HEK293 (cell line): Measurements from ENCODE around the gene C1orf74.

Source experiments
- CTCF ChIA-PET: fragments of 350-600 bp; formaldehyde crosslinking; extraction: SDS; loops from one replicate; lab custom pipeline; 2021; ENCODE audit warnings: antibody characterized with exemption; lab: Yijun Ruan, JAX
- POLR2A ChIA-PET: fragments of 300-600 bp; formaldehyde crosslinking; extraction: SDS; loops from one replicate; lab custom pipeline; 2020; ENCODE audit warnings: antibody characterized with exemption, inconsistent platforms; lab: Yijun Ruan, JAX
- H3K27ac ChIP-seq: fragments of 200-500 bp; sonication (Bioruptor generic); 2 replicates; pipeline ENCODE4 v1.5.1; 2014; ENCODE audit warnings: low read depth, low read length, control low read depth, inconsistent platforms; ENCODE audit errors: extremely low read depth
- H3K36me3 ChIP-seq, 2 experiments: fragments of 200-500 bp in 1 of 2; sonication (Bioruptor generic) in 1 of 2; 1 replicate in 1 of 2; 2 replicates in 1 of 2; pipeline ENCODE4 v1.5.1; 2014 to 2017; ENCODE audit warnings: inconsistent platforms in 2 of 2, low read length in 2 of 2; ENCODE audit not compliant: control insufficient read depth in 2 of 2, insufficient read depth in 1 of 2
- H3K4me1 ChIP-seq: fragments of 200-500 bp; sonication (Bioruptor generic); 2 replicates; pipeline ENCODE4 v1.5.1; 2014; ENCODE audit warnings: mild to moderate bottlenecking, low read length, inconsistent platforms; ENCODE audit not compliant: control insufficient read depth, insufficient read depth
- H3K4me3 ChIP-seq: 2 replicates; pipeline ENCODE4 v1.5.1; 2011; ENCODE audit warnings: low read depth, mild to moderate bottlenecking, control low read depth, low read length, moderate library complexity
- H3K9me3 ChIP-seq: fragments of 200-500 bp; sonication (Bioruptor generic); 2 replicates; pipeline ENCODE4 v1.5.1; 2014; ENCODE audit warnings: low read depth, low read length, inconsistent platforms; ENCODE audit not compliant: control insufficient read depth, insufficient read depth
- HOXD13 ChIP-seq: sonication (generic); formaldehyde crosslinking; IDR thresholded peaks from 2 replicates; pipeline ENCODE4 v1.8.0; 2022; ENCODE audit warnings: missing genetic modification reagents, borderline replicate concordance
- PRDM1 ChIP-seq: fragments of 450-650 bp; formaldehyde crosslinking; IDR thresholded peaks from 2 replicates; pipeline ENCODE4; 2016; ENCODE audit warnings: missing biosample characterization, missing genetic modification characterization
- SCRT1 ChIP-seq: fragments of 450-650 bp; formaldehyde crosslinking; IDR thresholded peaks from 2 replicates; pipeline ENCODE4 v1.5.1; 2016; ENCODE audit warnings: missing biosample characterization, missing genetic modification characterization, borderline replicate concordance
- ZEB2 ChIP-seq: fragments of 450-650 bp; formaldehyde crosslinking; IDR thresholded peaks from 2 replicates; pipeline ENCODE4 v1.5.1; 2016; ENCODE audit warnings: missing biosample characterization, missing genetic modification characterization
- ZFP41 ChIP-seq: fragments of 450-650 bp; formaldehyde crosslinking; IDR thresholded peaks from 2 replicates; pipeline ENCODE4 v1.5.1; 2016; ENCODE audit warnings: missing biosample characterization, missing genetic modification characterization, borderline replicate concordance
- ZNF114 ChIP-seq: fragments of 450-650 bp; formaldehyde crosslinking; IDR thresholded peaks from 2 replicates; pipeline ENCODE4 v1.5.0; 2017; ENCODE audit warnings: missing biosample characterization, missing genetic modification characterization
- ZNF239 ChIP-seq: fragments of 450-650 bp; formaldehyde crosslinking; IDR thresholded peaks from 2 replicates; pipeline ENCODE4 v1.5.1; 2016; ENCODE audit warnings: missing biosample characterization, missing genetic modification characterization
- ZNF366 ChIP-seq: fragments of 450-650 bp; formaldehyde crosslinking; conservative IDR thresholded peaks from 2 replicates; pipeline ENCODE4 v1.5.1; 2016; ENCODE audit warnings: missing biosample characterization, missing genetic modification characterization
- ZNF510 ChIP-seq: fragments of 450-650 bp; formaldehyde crosslinking; IDR thresholded peaks from 2 replicates; pipeline ENCODE4 v1.5.1; 2018; ENCODE audit warnings: mild to moderate bottlenecking, missing genetic modification characterization, missing biosample characterization; ENCODE audit not compliant: insufficient replicate concordance
- ZNF544 ChIP-seq: fragments of 450-650 bp; formaldehyde crosslinking; IDR thresholded peaks from 2 replicates; pipeline ENCODE4 v1.5.0; 2017; ENCODE audit warnings: missing biosample characterization, missing genetic modification characterization
- ZNF624 ChIP-seq: fragments of 450-650 bp; formaldehyde crosslinking; IDR thresholded peaks from 2 replicates; pipeline ENCODE4 v1.5.1; 2017; ENCODE audit warnings: missing biosample characterization, missing genetic modification characterization
- TF ChIP-seq, protein P1 (sequence below): fragments of 450-650 bp; formaldehyde crosslinking; IDR thresholded peaks from 2 replicates; pipeline ENCODE4 v1.5.1; 2016; ENCODE audit warnings: missing biosample characterization, missing genetic modification characterization
- TF ChIP-seq, protein P2 (sequence below): fragments of 450-650 bp; formaldehyde crosslinking; IDR thresholded peaks from 2 replicates; pipeline ENCODE4 v1.5.1; 2016; ENCODE audit warnings: missing biosample characterization, missing genetic modification characterization
- TF ChIP-seq, protein P3 (sequence below): fragments of 450-650 bp; formaldehyde crosslinking; IDR thresholded peaks from 2 replicates; pipeline ENCODE4 v1.5.1; 2016; ENCODE audit warnings: missing biosample characterization, missing genetic modification characterization

Gene C1orf74

DNA sequence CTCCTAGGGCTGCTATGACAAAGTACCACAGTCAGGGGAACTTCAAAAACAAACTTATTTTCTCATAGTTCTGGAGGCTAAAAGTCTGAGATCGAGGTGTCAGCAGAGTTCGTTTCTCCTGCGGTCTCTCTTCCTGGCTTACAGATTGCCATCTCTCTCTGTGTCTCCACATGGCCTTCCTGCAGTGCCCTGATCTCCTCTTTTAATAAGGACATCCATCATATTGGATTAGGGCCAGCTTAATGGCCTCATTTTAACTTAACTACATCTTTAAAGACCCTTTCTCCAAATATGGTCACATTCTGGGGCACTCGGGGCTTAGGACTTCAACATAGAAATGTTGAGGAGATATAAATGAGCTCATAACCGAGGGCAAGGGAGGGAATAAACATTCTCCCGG, 12.2 kb downstream of the C1orf74 start:
- POLR2A ChIA-PET = no interaction called here
- Histone ChIP-seq H3K4me3 (no peak overlapping the region), H3K36me3 (no peaks in the 10 kb centered on the region), H3K4me1 (no peaks in the 10 kb centered on the region), H3K9me3 (no peaks in the 10 kb centered on the region), H3K27ac (no peak overlapping the region)
- TF ChIP-seq ZEB2 (tag by site-specific recombination) (peak; percentile 5; the same call in 1 of the 2 replicates), ZNF114 (no peak)
- CTCF ChIA-PET = interaction anchor here (1.2 kb wide), 1 partner anchor 51 kb away, joined by 4 read pairs; no protein-coding TSS in a partner anchor

DNA sequence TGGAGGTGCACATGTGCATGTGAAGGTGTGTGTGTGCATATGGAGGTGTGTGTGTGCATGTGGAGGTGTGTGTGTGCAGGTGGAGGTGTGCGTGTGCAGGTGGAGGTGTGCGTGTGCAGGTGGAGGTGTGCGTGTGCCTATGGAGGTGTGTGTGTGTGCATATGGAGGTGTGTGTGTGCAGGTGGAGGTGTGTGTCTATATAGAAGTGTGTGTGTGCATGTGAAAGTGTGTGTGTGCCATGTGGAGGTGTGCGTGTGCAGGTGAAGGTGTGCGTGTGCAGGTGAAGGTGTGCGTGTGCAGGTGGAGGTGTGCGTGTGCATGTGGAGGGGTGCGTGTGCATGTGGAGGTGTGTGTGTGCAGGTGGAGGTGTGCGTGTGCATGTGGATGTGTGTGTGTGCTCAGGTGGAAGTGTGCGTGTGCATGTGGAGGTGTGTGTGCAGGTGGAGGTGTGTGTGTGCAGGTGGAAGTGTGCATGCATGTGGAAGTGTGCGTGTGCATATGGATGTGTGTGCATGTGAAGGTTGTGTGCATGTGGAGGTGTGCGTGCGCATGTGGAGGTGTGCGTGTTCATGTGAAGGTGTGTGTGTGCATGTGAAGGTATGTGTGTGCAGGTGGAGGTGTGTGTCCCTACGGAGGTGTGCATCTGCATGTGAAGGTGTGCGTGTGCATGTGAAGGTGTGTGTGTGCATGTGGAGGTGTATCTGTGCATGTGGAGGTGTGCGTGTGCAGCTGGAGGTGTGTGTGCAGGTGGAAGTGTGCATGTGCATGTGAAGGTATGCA, 13.5 kb downstream of the C1orf74 start:
- no peak overlapping the region for H3K27ac ChIP-seq
- no peak for TF ChIP-seq ZNF544
- no peak for TF ChIP-seq ZNF366 (tag by site-specific recombination)
- TF ChIP-seq ZNF624 (tag by site-specific recombination) = no peak
- TF ChIP-seq ZEB2 (tag by site-specific recombination) = peak; percentile 98
- TF ChIP-seq, protein P1, sequence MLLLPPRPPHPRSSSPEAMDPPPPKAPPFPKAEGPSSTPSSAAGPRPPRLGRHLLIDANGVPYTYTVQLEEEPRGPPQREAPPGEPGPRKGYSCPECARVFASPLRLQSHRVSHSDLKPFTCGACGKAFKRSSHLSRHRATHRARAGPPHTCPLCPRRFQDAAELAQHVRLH (tag by site-specific recombination) = no peak
- no peak for TF ChIP-seq ZNF510
- TF ChIP-seq PRDM1 (tag by site-specific recombination) = no peak
- TF ChIP-seq, all 188 proteins: peak for 1
- Histone ChIP-seq H3K9me3 (no peaks in the 10 kb centered on the region), H3K36me3 (no peaks in the 10 kb centered on the region), H3K4me3 (no peak overlapping the region), H3K4me1 (no peaks in the 10 kb centered on the region)
- CTCF ChIA-PET = no interaction called here
- POLR2A ChIA-PET = no interaction called here

DNA sequence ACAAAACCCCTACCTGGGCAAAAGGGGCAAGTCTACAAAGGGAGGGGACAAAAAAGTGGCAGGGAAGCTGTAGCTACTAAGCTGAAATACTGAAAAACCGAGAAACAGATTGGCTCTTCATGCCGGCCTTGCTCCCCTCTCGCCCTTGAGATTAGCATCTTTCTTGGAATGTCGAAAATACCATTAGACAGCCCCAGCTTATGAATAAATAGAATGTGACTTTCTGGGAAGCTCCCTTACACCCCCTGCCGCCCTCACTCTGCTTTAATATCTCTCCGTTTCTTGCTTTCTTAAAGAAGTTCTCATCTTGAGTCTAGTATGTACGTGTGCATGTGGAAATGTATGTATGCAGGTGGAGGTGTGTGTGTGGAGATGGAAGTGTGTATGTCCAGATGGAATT, 14.4 kb downstream of the C1orf74 start:
- H3K9me3 ChIP-seq = no peaks in the 10 kb centered on the region
- ChIA-PET CTCF (no interaction called here), POLR2A (no interaction called here)
- no peak overlapping the region for H3K4me3 ChIP-seq
- no peaks in the 10 kb centered on the region for H3K36me3 ChIP-seq
- no peaks in the 10 kb centered on the region for H3K4me1 ChIP-seq
- TF ChIP-seq SCRT1 = no peak
- no peak for TF ChIP-seq ZFP41 (tag by site-specific recombination)
- TF ChIP-seq HOXD13 = no peak
- TF ChIP-seq, protein P2, sequence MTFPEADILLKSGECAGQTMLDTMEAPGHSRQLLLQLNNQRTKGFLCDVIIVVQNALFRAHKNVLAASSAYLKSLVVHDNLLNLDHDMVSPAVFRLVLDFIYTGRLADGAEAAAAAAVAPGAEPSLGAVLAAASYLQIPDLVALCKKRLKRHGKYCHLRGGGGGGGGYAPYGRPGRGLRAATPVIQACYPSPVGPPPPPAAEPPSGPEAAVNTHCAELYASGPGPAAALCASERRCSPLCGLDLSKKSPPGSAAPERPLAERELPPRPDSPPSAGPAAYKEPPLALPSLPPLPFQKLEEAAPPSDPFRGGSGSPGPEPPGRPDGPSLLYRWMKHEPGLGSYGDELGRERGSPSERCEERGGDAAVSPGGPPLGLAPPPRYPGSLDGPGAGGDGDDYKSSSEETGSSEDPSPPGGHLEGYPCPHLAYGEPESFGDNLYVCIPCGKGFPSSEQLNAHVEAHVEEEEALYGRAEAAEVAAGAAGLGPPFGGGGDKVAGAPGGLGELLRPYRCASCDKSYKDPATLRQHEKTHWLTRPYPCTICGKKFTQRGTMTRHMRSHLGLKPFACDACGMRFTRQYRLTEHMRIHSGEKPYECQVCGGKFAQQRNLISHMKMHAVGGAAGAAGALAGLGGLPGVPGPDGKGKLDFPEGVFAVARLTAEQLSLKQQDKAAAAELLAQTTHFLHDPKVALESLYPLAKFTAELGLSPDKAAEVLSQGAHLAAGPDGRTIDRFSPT (tag by site-specific recombination) = no peak
- TF ChIP-seq, protein P3, sequence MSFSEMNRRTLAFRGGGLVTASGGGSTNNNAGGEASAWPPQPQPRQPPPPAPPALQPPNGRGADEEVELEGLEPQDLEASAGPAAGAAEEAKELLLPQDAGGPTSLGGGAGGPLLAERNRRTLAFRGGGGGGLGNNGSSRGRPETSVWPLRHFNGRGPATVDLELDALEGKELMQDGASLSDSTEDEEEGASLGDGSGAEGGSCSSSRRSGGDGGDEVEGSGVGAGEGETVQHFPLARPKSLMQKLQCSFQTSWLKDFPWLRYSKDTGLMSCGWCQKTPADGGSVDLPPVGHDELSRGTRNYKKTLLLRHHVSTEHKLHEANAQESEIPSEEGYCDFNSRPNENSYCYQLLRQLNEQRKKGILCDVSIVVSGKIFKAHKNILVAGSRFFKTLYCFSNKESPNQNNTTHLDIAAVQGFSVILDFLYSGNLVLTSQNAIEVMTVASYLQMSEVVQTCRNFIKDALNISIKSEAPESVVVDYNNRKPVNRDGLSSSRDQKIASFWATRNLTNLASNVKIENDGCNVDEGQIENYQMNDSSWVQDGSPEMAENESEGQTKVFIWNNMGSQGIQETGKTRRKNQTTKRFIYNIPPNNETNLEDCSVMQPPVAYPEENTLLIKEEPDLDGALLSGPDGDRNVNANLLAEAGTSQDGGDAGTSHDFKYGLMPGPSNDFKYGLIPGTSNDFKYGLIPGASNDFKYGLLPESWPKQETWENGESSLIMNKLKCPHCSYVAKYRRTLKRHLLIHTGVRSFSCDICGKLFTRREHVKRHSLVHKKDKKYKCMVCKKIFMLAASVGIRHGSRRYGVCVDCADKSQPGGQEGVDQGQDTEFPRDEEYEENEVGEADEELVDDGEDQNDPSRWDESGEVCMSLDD (tag by site-specific recombination) = no peak
- no peak for TF ChIP-seq ZNF239 (tag by site-specific recombination)
- H3K27ac ChIP-seq = no peak overlapping the region
